ENCODE data around the gene SIAE. TPM values are rescaled to one million over a fixed set of nuclear protein-coding genes. Genes with fewer than 3 reads are reported as not detected.

SIAE gene
- total and polyA plus RNA-seq, 10 of the 15 experiments (the other 5 are each of a cell fraction or from before 2014, with no cell fraction given): 0.93 to 6.9 (median 4.2) TPM

GRCh38 chr11:124717421-124717785 is 43.9 kb upstream of the SIAE start (continued):
- TF ChIP-seq WRNIP1 (IDR thresholded peaks at IDR 0.05; ENCODE audit: borderline replicate concordance, low read depth, low read length) (no peak), MEF2A (IDR thresholded peaks at IDR 0.05; ENCODE audit: insufficient read depth, low read depth, low read length) (no peak), ATF3 (IDR thresholded peaks at IDR 0.05; ENCODE audit: borderline replicate concordance, extremely low read depth, low read depth, low read length) (no peak), PBX3 (IDR thresholded peaks at IDR 0.05; ENCODE audit: insufficient replicate concordance, low read depth, low read length) (no peak), SREBF2 (IDR thresholded peaks at IDR 0.05; ENCODE audit: low read length) (no peak), TARDBP (IDR thresholded peaks at IDR 0.05; ENCODE audit: borderline replicate concordance) (no peak), PAX5 (IDR thresholded peaks at IDR 0.05; ENCODE audit: borderline replicate concordance, low read depth, low read length) (no peak), YBX1 (IDR thresholded peaks at IDR 0.05) (no peak), ETV6 (conservative IDR thresholded peaks at IDR 0.05 in 1 of 2, IDR thresholded peaks at IDR 0.05 in 1 of 2; ENCODE audit: borderline replicate concordance in 1 of 2, low read depth in 1 of 2) (no peak), CUX1 (IDR thresholded peaks at IDR 0.05; ENCODE audit: insufficient replicate concordance, low read depth, low read length) (no peak), ATF7 (IDR thresholded peaks at IDR 0.05; ENCODE audit: low read depth) (peak; percentile 31; the same call in 1 of the 2 replicates), ZZZ3 (IDR thresholded peaks at IDR 0.05; ENCODE audit: control insufficient read depth, insufficient read length, low read depth) (no peak), RELB (IDR thresholded peaks at IDR 0.05; ENCODE audit: low read depth) (no peak), ZBTB33 (IDR thresholded peaks at IDR 0.05) (no peak), EZH2 (IDR thresholded peaks at IDR 0.05; ENCODE audit: borderline replicate concordance, control insufficient read depth, low read depth, low read length) (no peak), IKZF2 (IDR thresholded peaks at IDR 0.05) (peak; percentile 33 to 74; a peak in 3 of 4 replicates), CTCF (IDR thresholded peaks at IDR 0.05 in 2 of 3, conservative IDR thresholded peaks at IDR 0.05 in 1 of 3; ENCODE audit: control insufficient read depth in 2 of 3, extremely low read depth in 1 of 3, insufficient read depth in 1 of 3, low read depth in 3 of 3, low read length in 3 of 3) (no peak)
